OCI-LY1 (cell line): ENCODE measurements around the gene ZFYVE9.

Experiments used
- H2AFZ ChIP-seq: fragments of 200-600 bp; sonication (generic), shearing (Covaris generic); 2 replicates; pipeline ENCODE4 v1.6.0; 2014; ENCODE audit warnings: antibody characterized with exemption, mild to moderate bottlenecking, low read length
- H3F3A ChIP-seq: fragments of 200-600 bp; sonication (generic), shearing (Covaris generic); 2 replicates; pipeline ENCODE4 v1.6.0; 2014; ENCODE audit warnings: mild to moderate bottlenecking, antibody characterized with exemption, low read length, moderate library complexity; ENCODE audit not compliant: insufficient read depth
- H3K27ac ChIP-seq: fragments of 200-600 bp; sonication (generic); 2 replicates; pipeline ENCODE4 v1.5.1; 2014; ENCODE audit warnings: low read length, mixed run types, mild to moderate bottlenecking, low read depth; ENCODE audit not compliant: poor library complexity, severe bottlenecking
- H3K27me3 ChIP-seq: fragments of 200-600 bp; sonication (generic); 2 replicates; pipeline ENCODE4 v1.6.0; 2014; ENCODE audit warnings: antibody characterized with exemption, mild to moderate bottlenecking, low read length, moderate library complexity; ENCODE audit not compliant: insufficient read depth
- H3K36me3 ChIP-seq: fragments of 200-600 bp; sonication (generic); 2 replicates; pipeline ENCODE4 v1.6.1; 2014; ENCODE audit warnings: mild to moderate bottlenecking, antibody characterized with exemption, low read length, moderate library complexity, mixed read lengths; ENCODE audit not compliant: insufficient read depth
- H3K4me1 ChIP-seq: fragments of 200-600 bp; sonication (generic); 2 replicates; pipeline ENCODE4 v1.5.1; 2014; ENCODE audit warnings: mild to moderate bottlenecking, low read length, moderate library complexity; ENCODE audit not compliant: insufficient read depth, severe bottlenecking
- H3K4me2 ChIP-seq: fragments of 200-600 bp; sonication (generic), shearing (Covaris generic); 2 replicates; pipeline ENCODE4 v1.6.1; 2014; ENCODE audit warnings: low read length
- H3K4me3 ChIP-seq: fragments of 200-600 bp; sonication (generic); 2 replicates; pipeline ENCODE4 v1.5.1; 2014; ENCODE audit warnings: low read length, low read depth, mild to moderate bottlenecking, mixed read lengths; ENCODE audit not compliant: poor library complexity, severe bottlenecking
- H3K79me2 ChIP-seq: fragments of 200-600 bp; shearing (Covaris generic); 2 replicates; pipeline ENCODE4 v1.6.1; 2016; ENCODE audit warnings: mixed run types, low read length, mixed read lengths; ENCODE audit not compliant: insufficient read depth
- H3K9ac ChIP-seq: fragments of 200-600 bp; sonication (generic), shearing (Covaris generic); 2 replicates; pipeline ENCODE4 v1.6.1; 2014; ENCODE audit warnings: mild to moderate bottlenecking, low read length, mixed read lengths
- H3K9me2 ChIP-seq: fragments of 200-600 bp; sonication (generic), shearing (Covaris generic); 2 replicates; pipeline ENCODE4 v1.6.1; 2014; ENCODE audit warnings: low read depth, mild to moderate bottlenecking, low read length, mixed read lengths
- H3K9me3 ChIP-seq: fragments of 200-600 bp; shearing (Covaris generic); 2 replicates; pipeline ENCODE4 v1.6.1; 2014; ENCODE audit warnings: low read length, mixed read lengths
- H4K20me1 ChIP-seq: fragments of 200-600 bp; sonication (generic), shearing (Covaris generic); 2 replicates; pipeline ENCODE4 v1.6.0; 2016; ENCODE audit warnings: mild to moderate bottlenecking, low read length; ENCODE audit not compliant: insufficient read depth
- EZH2 ChIP-seq: fragments of 200-600 bp; sonication (generic), shearing (Covaris generic); IDR thresholded peaks from 2 replicates; pipeline ENCODE4 v1.8.0; 2017; ENCODE audit warnings: borderline replicate concordance, mixed run types, mild to moderate bottlenecking, antibody characterized with exemption, low read length, moderate library complexity, mixed read lengths
- TF ChIP-seq, protein P1 (sequence below): fragments of 200-600 bp; sonication (generic), shearing (Covaris generic); IDR thresholded peaks from 2 replicates; pipeline ENCODE4 v1.5.1; 2017; ENCODE audit warnings: mild to moderate bottlenecking, antibody characterized with exemption, low read length, moderate library complexity, mixed read lengths

The ZFYVE9 gene

DNA sequence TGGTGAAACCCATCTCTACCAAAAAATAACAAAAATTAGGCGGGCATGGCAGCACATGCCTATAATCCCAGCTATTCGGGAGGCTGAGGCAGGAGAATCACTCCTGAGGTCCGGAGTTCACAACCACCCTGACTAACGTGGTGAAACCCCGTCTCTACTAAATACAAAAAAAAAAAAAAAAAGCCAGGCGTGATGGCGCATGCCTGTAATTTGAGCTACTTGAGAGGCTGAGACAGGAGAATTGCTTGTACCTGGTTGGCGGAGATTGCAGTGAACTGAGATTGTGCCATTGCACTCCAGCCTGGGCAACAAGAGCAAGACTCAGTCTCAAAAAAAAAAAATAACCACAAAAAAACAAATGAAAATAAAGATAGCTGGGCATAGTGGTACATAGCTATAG is 181.8 kb downstream of the ZFYVE9 start:
- no peak overlapping the region for H2AFZ ChIP-seq
- H3K9ac ChIP-seq: no peak overlapping the region
- no peaks in the 10 kb centered on the region for H3K27me3 ChIP-seq
- no peaks in the 10 kb centered on the region for H3K9me2 ChIP-seq
- H3F3A ChIP-seq: no peaks in the 10 kb centered on the region
- no peak overlapping the region for H3K4me2 ChIP-seq
- no peak for TF ChIP-seq EZH2
- TF ChIP-seq, protein P1, sequence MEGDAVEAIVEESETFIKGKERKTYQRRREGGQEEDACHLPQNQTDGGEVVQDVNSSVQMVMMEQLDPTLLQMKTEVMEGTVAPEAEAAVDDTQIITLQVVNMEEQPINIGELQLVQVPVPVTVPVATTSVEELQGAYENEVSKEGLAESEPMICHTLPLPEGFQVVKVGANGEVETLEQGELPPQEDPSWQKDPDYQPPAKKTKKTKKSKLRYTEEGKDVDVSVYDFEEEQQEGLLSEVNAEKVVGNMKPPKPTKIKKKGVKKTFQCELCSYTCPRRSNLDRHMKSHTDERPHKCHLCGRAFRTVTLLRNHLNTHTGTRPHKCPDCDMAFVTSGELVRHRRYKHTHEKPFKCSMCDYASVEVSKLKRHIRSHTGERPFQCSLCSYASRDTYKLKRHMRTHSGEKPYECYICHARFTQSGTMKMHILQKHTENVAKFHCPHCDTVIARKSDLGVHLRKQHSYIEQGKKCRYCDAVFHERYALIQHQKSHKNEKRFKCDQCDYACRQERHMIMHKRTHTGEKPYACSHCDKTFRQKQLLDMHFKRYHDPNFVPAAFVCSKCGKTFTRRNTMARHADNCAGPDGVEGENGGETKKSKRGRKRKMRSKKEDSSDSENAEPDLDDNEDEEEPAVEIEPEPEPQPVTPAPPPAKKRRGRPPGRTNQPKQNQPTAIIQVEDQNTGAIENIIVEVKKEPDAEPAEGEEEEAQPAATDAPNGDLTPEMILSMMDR: no peak
- H3K9me3 ChIP-seq: no peaks in the 10 kb centered on the region
- no peak overlapping the region for H3K4me3 ChIP-seq
- H4K20me1 ChIP-seq: no peaks in the 10 kb centered on the region
- H3K36me3 ChIP-seq: no peaks in the 10 kb centered on the region
- H3K4me1 ChIP-seq: no peaks in the 10 kb centered on the region
- no peaks in the 10 kb centered on the region for H3K79me2 ChIP-seq
- no peak overlapping the region for H3K27ac ChIP-seq

DNA sequence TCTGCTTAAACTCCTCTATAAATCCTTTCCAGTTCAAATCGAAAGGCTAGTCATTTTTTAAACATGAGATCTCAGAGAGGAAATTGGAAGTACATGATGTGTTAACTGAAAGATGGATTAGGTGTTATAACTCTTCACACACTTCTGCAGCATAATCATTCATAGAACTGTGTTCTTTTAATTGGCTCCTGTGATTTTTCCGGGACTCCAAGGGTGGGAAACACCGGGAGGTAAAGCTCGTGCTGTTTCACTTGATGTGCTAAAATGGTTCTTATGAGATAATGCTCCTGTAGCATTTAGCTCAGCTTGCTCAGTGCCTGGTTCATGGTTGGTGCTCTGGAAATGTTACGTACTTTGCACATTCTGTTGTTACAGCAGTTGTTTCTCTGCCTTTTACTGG is 183.9 kb downstream of the ZFYVE9 start:
- no peaks in the 10 kb centered on the region for H3K27me3 ChIP-seq
- no peaks in the 10 kb centered on the region for H3K9me2 ChIP-seq
- H2AFZ ChIP-seq: no peak overlapping the region
- H3F3A ChIP-seq: no peaks in the 10 kb centered on the region
- H3K4me1 ChIP-seq: no peaks in the 10 kb centered on the region
- no peaks in the 10 kb centered on the region for H3K36me3 ChIP-seq
- no peak overlapping the region for H3K4me3 ChIP-seq
- H3K27ac ChIP-seq: no peak overlapping the region
- no peaks in the 10 kb centered on the region for H4K20me1 ChIP-seq
- H3K4me2 ChIP-seq: no peak overlapping the region
- H3K9me3 ChIP-seq: no peaks in the 10 kb centered on the region
- no peak for TF ChIP-seq EZH2
- TF ChIP-seq, protein P1: no peak
- H3K9ac ChIP-seq: no peak overlapping the region
- H3K79me2 ChIP-seq: no peaks in the 10 kb centered on the region

DNA sequence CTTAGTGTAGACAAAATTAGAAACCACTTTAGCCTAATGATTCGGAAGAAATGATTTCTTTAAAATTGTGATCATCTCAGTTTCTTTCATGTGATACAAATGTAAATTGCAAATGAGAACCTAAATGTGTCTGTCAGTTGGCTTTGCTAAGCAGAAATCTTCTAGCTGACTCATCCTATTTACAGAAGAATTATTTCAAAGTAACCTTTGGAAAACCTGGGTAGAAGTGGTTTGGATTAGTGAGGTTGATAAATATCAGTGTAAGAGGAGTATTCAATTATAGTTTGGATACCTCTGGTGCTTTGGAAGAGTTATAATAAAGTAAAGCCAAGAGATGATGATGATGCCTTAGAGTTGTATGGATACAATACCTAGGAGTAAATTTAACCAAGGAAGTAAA is 186.7 kb downstream of the ZFYVE9 start:
- Histone ChIP-seq H3K79me2 (no peaks in the 10 kb centered on the region), H3K9ac (no peak overlapping the region), H3K9me2 (no peaks in the 10 kb centered on the region), H3K27ac (no peak overlapping the region), H2AFZ (no peak overlapping the region), H3K27me3 (no peaks in the 10 kb centered on the region), H3K9me3 (no peaks in the 10 kb centered on the region), H3F3A (no peaks in the 10 kb centered on the region), H3K4me3 (no peak overlapping the region), H3K4me2 (no peak overlapping the region), H3K36me3 (no peaks in the 10 kb centered on the region), H3K4me1 (no peaks in the 10 kb centered on the region), H4K20me1 (no peaks in the 10 kb centered on the region)
- no peak for TF ChIP-seq EZH2
- TF ChIP-seq, protein P1: no peak
